ENCODE results near the gene EFNA5.

DNA sequence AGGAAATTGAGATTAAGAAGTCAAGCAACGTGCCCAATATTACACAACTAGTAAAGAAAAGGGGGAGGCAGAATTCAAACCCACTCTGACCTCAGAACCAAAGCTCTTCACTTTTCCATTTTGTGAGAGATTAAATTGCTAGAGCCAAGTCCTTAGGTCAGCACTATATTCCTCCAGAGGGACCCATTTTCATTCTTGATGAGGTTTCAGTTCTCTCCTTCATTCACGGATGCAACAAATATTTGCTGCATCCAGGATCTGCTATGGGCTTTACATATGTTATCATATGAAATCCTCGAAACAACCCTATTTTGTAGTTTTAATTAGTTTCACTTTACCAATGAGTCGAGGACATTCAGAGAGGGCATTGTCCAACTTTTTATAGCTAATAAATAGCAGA lies 239.2 kb downstream of the EFNA5 start:
- no peak for TF ChIP-seq GATA3 (IDR thresholded peaks at IDR 0.05; ENCODE audit: low read depth, low read length)
- TF ChIP-seq GATA2 (IDR thresholded peaks at IDR 0.05; ENCODE audit: low read depth, low read length): no peak

Measured in SH-SY5Y (cell line).